ENCODE data around the gene CACNA1I.

DNA sequence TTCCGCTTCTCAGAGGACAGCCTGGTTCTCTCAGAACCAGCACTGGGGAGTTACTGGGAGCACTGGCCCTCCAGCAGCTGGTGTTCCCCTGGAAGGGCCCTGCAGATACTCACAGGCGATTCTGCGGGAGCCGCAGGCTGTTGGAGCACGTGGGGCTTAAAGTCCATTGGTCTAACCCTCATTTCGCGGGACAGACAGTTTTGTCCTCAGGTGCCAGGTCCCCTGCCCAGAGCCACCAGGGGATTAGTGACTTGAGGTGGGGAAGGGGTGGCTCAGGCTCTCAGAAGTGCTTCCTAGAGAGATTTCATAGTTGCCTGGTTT, 53.9 kb downstream of the CACNA1I start:
- TF ChIP-seq POLR2AphosphoS5 (IDR thresholded peaks at IDR 0.05): no peak
- TF ChIP-seq, protein P1, sequence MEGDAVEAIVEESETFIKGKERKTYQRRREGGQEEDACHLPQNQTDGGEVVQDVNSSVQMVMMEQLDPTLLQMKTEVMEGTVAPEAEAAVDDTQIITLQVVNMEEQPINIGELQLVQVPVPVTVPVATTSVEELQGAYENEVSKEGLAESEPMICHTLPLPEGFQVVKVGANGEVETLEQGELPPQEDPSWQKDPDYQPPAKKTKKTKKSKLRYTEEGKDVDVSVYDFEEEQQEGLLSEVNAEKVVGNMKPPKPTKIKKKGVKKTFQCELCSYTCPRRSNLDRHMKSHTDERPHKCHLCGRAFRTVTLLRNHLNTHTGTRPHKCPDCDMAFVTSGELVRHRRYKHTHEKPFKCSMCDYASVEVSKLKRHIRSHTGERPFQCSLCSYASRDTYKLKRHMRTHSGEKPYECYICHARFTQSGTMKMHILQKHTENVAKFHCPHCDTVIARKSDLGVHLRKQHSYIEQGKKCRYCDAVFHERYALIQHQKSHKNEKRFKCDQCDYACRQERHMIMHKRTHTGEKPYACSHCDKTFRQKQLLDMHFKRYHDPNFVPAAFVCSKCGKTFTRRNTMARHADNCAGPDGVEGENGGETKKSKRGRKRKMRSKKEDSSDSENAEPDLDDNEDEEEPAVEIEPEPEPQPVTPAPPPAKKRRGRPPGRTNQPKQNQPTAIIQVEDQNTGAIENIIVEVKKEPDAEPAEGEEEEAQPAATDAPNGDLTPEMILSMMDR (IDR thresholded peaks at IDR 0.05): no peak

Data from sigmoid colon (tissue), 4 donors.